Body of pancreas (tissue), 4 donors: ENCODE measurements around the gene PKP1.

ENCODE experiments used
- POLR2A ChIP-seq, 3 donors: fragments of 450-650 bp; IDR thresholded peaks; one replicate each; pipeline ENCODE4 v1.6.1; 2016; ENCODE audit warnings: antibody characterized with exemption in 3 of 3, mild to moderate bottlenecking in 2 of 3
- TF ChIP-seq, protein P1 (sequence below), 7 experiments: fragments of 450-650 bp in 4 of 7; fragments of 200-600 bp in 3 of 7; sonication (generic) in 3 of 7; IDR thresholded peaks; one replicate each; pipeline ENCODE4 v1.5.1; 2016 to 2019; ENCODE audit warnings: antibody characterized with exemption in 7 of 7

DNA sequence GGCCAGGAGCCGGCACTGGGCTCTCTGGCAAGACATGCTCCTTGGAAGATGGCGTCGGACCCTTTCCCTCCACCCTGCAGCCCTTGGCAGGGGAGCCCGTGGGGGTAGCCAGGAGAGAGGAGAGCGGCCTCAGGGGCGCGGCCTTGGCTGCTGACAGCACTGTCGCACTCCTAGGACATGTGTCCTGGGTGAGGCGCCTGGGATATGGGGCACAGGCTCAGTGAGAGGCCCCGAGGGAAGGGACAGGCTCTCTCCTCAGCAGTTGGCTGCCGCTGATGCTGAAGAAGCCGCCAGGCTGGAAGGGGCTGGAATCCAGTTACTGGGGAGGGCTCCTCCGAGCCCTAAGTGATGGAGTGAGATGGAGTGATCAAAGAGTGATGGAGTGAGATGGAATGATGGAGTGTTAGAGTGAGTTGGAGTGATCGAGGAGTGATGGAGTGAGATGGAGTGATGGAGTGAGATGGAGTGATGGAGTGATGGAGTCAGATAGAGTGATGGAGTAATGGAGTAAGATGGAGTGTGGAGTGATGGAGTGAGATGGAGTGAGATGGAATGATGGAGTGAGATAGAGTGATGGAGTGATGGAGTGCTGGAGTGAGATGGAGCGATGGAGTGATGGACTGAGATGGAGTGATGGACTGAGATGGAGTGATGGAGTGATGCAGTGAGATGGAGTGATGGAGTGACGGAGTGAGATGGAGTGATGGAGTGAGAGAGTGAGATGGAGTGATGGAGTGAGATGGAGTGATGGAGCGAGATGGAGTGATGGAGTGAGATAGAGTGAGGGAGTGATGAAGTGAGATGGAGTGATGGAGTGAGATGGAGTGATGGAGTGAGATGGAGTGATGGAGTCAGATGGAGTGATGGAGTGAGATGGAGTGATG, 27.6 kb upstream of the PKP1 start:
- TF ChIP-seq, protein P1, sequence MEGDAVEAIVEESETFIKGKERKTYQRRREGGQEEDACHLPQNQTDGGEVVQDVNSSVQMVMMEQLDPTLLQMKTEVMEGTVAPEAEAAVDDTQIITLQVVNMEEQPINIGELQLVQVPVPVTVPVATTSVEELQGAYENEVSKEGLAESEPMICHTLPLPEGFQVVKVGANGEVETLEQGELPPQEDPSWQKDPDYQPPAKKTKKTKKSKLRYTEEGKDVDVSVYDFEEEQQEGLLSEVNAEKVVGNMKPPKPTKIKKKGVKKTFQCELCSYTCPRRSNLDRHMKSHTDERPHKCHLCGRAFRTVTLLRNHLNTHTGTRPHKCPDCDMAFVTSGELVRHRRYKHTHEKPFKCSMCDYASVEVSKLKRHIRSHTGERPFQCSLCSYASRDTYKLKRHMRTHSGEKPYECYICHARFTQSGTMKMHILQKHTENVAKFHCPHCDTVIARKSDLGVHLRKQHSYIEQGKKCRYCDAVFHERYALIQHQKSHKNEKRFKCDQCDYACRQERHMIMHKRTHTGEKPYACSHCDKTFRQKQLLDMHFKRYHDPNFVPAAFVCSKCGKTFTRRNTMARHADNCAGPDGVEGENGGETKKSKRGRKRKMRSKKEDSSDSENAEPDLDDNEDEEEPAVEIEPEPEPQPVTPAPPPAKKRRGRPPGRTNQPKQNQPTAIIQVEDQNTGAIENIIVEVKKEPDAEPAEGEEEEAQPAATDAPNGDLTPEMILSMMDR (IDR thresholded peaks at IDR 0.05): no peak
- TF ChIP-seq POLR2A (IDR thresholded peaks at IDR 0.05): no peak
